A673 (cell line): ENCODE data around the gene DISP3. TPM values are rescaled to one million over a fixed set of nuclear protein-coding genes. Genes with fewer than 3 reads are reported as not detected.

Experiments used
- BruUV-seq: library from RNA; stranded (reverse); fragments of 400-500 nt; replicated peaks from 2 replicates; lab custom pipeline; 2021; lab: Mats Ljungman, UMichigan
- CTCF ChIA-PET: fragments of 300-600 bp; sonication (Branson Sonifier 250); formaldehyde crosslinking; loops from one replicate; lab custom pipeline; 2022; ENCODE audit warnings: antibody characterized with exemption; lab: Charles Lee
- POLR2A ChIA-PET: fragments of 300-600 bp; sonication (Branson Sonifier 250); formaldehyde crosslinking; loops from one replicate; lab custom pipeline; 2022; ENCODE audit warnings: antibody characterized with exemption; ENCODE audit not compliant: low non-redundant PET; lab: Charles Lee
- DNase-seq: peaks from one replicate; pipeline ENCODE4 v3.0.0-alpha.2; 2015; ENCODE audit warnings: low spot score
- H3K27ac ChIP-seq: fragments of 200-600 bp; sonication (generic); 2 replicates; pipeline ENCODE4 v1.5.1; 2016; ENCODE audit warnings: mixed run types, low read depth, mild to moderate bottlenecking, mixed read lengths, antibody characterized with exemption, low read length; ENCODE audit not compliant: poor library complexity, severe bottlenecking
- H3K27me3 ChIP-seq: fragments of 200-600 bp; sonication (generic); replicated peaks from 2 replicates; pipeline ENCODE4 v1.6.1; 2017; ENCODE audit warnings: mixed run types, low read depth, mild to moderate bottlenecking, mixed read lengths, antibody characterized with exemption, low read length; ENCODE audit not compliant: insufficient read depth, poor library complexity
- H3K36me3 ChIP-seq: fragments of 200-600 bp; sonication (generic); 2 replicates; pipeline ENCODE4 v1.6.1; 2016; ENCODE audit warnings: mixed run types, mild to moderate bottlenecking, mixed read lengths, antibody characterized with exemption, low read length; ENCODE audit not compliant: insufficient read depth, poor library complexity, severe bottlenecking
- H3K4me1 ChIP-seq: fragments of 200-600 bp; sonication (generic); 2 replicates; pipeline ENCODE4 v1.6.1; 2017; ENCODE audit warnings: mixed run types, mild to moderate bottlenecking, mixed read lengths, antibody characterized with exemption, low read length; ENCODE audit not compliant: insufficient read depth, poor library complexity, severe bottlenecking
- H3K4me3 ChIP-seq: fragments of 200-600 bp; sonication (generic); 2 replicates; pipeline ENCODE4 v1.5.1; 2016; ENCODE audit warnings: low read depth, mixed run types, mild to moderate bottlenecking, mixed read lengths, low read length; ENCODE audit not compliant: poor library complexity, severe bottlenecking
- H3K9me3 ChIP-seq: fragments of 200-600 bp; sonication (generic); 2 replicates; pipeline ENCODE4 v1.6.1; 2016; ENCODE audit warnings: mixed run types, low read depth, mild to moderate bottlenecking, mixed read lengths, antibody characterized with exemption, low read length; ENCODE audit not compliant: poor library complexity, severe bottlenecking
- EZH2 ChIP-seq: fragments of 200-600 bp; sonication (generic); IDR thresholded peaks from 2 replicates; pipeline ENCODE4 v1.6.1; 2017; ENCODE audit warnings: borderline replicate concordance, low read depth, mild to moderate bottlenecking, mixed read lengths, antibody characterized with exemption, low read length; ENCODE audit not compliant: poor library complexity, severe bottlenecking
- intact Hi-C: fragments of 100-400 bp; cut with micrococcal nuclease; formaldehyde crosslinking; loops from one replicate; pipeline ENCODE4 v1.10.0; 2022; ENCODE audit not compliant: unreplicated experiment
- total RNA-seq: library from RNA; stranded (reverse); gene quantifications from 2 replicates; pipeline ENCODE4 v1.2.3, GENCODE V29; 2021
- TF ChIP-seq, protein P1 (sequence below): fragments of 300-800, 200-600 bp; sonication (generic); conservative IDR thresholded peaks from 2 replicates; pipeline ENCODE4 v1.5.1; 2017; ENCODE audit warnings: low read depth, mild to moderate bottlenecking, antibody characterized with exemption, low read length, moderate library complexity, mixed read lengths

Gene DISP3
- total RNA-seq, 1 experiment from 2014 or later, result 0.49 TPM

DNA sequence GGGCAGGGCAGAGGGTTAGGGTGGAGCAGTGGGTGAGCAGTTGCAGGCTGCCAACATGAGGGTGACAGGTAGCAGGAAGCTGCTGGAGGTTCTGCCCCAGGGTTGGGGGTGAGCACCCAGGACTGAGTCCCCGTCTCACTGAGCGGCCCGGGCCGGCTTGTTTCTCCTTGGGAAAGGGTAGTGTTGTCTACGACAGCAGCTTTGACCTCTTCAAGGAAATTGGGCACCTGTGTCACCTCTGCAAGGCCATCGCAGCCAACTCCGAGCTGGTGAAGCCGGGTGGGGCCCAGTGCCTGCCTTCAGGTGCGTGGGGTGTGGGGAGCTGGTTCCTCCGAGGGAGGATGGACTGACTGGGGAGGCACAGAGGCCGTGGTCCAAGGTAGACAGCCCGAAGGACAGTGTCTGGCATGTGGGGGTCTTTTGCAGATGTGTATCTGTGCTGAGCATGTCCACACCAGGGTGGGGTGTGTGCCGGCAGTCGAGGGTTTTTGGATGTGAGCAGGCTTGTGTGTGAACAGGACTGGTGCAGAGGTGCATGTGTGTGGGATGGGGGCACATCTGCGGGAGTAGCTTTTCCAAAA is 51.9 kb downstream of the DISP3 start:
- BruUV-seq, result no TSS peak
- no peaks in the 10 kb centered on the region for H3K9me3 ChIP-seq
- H3K27me3 ChIP-seq, result peaks cover 4% of the 10 kb centered on the region
- ChIA-PET POLR2A (no interaction called here), CTCF (no interaction called here)
- H3K4me1 ChIP-seq, result no peaks in the 10 kb centered on the region
- no peak overlapping the region for H3K27ac ChIP-seq
- H3K36me3 ChIP-seq, result no peaks in the 10 kb centered on the region
- no peak for DNase-seq
- intact Hi-C loops, result no loop called here
- TF ChIP-seq, protein P1, sequence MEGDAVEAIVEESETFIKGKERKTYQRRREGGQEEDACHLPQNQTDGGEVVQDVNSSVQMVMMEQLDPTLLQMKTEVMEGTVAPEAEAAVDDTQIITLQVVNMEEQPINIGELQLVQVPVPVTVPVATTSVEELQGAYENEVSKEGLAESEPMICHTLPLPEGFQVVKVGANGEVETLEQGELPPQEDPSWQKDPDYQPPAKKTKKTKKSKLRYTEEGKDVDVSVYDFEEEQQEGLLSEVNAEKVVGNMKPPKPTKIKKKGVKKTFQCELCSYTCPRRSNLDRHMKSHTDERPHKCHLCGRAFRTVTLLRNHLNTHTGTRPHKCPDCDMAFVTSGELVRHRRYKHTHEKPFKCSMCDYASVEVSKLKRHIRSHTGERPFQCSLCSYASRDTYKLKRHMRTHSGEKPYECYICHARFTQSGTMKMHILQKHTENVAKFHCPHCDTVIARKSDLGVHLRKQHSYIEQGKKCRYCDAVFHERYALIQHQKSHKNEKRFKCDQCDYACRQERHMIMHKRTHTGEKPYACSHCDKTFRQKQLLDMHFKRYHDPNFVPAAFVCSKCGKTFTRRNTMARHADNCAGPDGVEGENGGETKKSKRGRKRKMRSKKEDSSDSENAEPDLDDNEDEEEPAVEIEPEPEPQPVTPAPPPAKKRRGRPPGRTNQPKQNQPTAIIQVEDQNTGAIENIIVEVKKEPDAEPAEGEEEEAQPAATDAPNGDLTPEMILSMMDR, result no peak
- no peak for TF ChIP-seq EZH2
- H3K4me3 ChIP-seq, result no peak overlapping the region

DNA sequence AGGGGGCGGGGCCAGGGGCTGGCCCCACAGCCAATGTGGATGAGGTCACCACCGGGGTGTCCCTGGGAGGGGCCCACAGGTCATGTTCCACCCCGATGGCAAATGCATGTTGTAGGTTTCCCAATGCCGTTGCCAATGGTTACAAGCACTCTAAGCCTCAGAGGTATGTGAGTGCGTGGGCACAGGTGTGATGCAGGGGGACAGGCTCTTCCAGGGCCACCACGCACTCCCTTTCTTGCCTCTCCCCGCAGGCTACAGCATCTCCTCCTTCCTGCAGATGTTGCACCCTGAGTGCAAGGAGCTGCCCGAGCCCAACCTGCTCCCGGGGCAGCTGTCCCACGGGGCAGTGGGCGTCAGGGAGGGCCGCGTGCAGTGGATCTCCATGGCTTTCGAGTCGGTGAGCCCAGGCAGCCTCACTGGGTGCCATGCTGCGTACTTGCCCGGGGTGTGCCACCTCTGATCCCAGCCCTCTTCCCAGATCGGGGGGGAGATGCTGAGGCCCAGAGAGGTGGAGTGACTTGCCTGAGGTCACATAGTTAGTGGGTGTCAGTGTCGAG is 52.4 kb downstream of the DISP3 start:
- intact Hi-C loops, result no loop called here
- Histone ChIP-seq H3K4me3 (no peak overlapping the region), H3K9me3 (no peaks in the 10 kb centered on the region), H3K4me1 (no peaks in the 10 kb centered on the region), H3K27me3 (peaks cover 4% of the 10 kb centered on the region), H3K27ac (no peak overlapping the region), H3K36me3 (no peaks in the 10 kb centered on the region)
- POLR2A ChIA-PET, result no interaction called here
- no peak for TF ChIP-seq EZH2
- TF ChIP-seq, protein P1, result no peak
- no TSS peak for BruUV-seq
- DNase-seq, result no peak
- CTCF ChIA-PET, result no interaction called here

DNA sequence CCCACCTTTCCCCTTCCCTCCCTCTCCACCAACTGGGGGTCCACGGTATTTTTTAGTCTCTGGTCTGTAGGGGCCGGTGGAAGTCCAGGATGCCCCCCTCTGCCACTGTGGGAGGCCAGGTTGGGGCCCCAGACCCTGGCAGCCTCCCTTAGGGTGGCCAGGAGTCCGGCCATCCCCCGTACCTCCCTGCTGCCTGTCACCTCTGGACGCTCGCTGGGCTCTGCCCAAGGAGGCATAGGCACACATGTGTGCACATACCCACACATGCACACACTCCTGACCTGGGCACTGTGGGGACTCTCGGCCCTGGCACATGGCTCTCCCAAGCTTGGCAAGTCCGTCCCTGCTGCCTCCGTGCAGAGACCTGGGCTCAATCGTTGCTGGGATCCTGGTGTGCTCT is 53.0 kb downstream of the DISP3 start:
- Histone ChIP-seq H3K9me3 (no peaks in the 10 kb centered on the region), H3K4me1 (no peaks in the 10 kb centered on the region), H3K27ac (no peak overlapping the region), H3K27me3 (peaks cover 4% of the 10 kb centered on the region), H3K4me3 (no peak overlapping the region), H3K36me3 (no peaks in the 10 kb centered on the region)
- intact Hi-C loops, result no loop called here
- POLR2A ChIA-PET, result no interaction called here
- no TSS peak for BruUV-seq
- TF ChIP-seq EZH2, result no peak
- TF ChIP-seq, protein P1, result no peak
- DNase-seq, result no peak
- CTCF ChIA-PET, result no interaction called here
